ENCODE measurements around the gene BUD31.
"Not testable (repeated sequence)": the region's sequence is repeated elsewhere in the genome, so short reads cannot be mapped to it uniquely, and the experiment has no call there.

BUD31 gene

DNA sequence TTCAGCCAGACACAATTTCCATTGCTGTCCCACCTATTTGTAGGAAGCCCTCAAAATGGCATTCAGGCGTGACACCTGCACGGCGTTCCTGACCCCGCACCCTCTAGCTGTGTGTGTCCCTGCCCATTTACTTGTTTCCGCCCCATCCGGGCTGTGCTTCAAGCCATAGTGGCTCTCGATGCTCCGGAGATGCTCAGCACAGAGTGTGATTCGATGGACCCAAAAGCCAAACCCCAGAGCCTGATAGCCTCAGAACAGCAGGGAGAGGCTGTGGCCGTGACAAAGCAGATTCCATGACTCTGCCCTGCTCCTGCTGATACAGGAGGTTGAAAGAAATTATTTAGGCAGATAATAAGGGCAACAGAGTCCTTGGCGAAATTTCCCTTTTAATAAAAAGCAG, 13.4 kb downstream of the BUD31 start:
- TF ChIP-seq, protein P1, sequence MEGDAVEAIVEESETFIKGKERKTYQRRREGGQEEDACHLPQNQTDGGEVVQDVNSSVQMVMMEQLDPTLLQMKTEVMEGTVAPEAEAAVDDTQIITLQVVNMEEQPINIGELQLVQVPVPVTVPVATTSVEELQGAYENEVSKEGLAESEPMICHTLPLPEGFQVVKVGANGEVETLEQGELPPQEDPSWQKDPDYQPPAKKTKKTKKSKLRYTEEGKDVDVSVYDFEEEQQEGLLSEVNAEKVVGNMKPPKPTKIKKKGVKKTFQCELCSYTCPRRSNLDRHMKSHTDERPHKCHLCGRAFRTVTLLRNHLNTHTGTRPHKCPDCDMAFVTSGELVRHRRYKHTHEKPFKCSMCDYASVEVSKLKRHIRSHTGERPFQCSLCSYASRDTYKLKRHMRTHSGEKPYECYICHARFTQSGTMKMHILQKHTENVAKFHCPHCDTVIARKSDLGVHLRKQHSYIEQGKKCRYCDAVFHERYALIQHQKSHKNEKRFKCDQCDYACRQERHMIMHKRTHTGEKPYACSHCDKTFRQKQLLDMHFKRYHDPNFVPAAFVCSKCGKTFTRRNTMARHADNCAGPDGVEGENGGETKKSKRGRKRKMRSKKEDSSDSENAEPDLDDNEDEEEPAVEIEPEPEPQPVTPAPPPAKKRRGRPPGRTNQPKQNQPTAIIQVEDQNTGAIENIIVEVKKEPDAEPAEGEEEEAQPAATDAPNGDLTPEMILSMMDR (conservative IDR thresholded peaks at IDR 0.05; ENCODE audit: low read depth, low read length), result no peak
- H3K4me3 ChIP-seq (ENCODE audit: low read length), result no peak overlapping the region
- DNase-seq (ENCODE audit: low read depth), result no peak

- DNase-seq (ENCODE audit: low read depth), result no peak
- TF ChIP-seq, protein P1 (conservative IDR thresholded peaks at IDR 0.05; ENCODE audit: low read depth, low read length), result no peak
- no peak overlapping the region for H3K4me3 ChIP-seq (ENCODE audit: low read length)
These were observed 13.9 kb downstream of the BUD31 start for GRCh38 chr7:99422625-99423024.

- DNase-seq (ENCODE audit: low read depth), result no peak
- H3K4me3 ChIP-seq (ENCODE audit: low read length), result no peak overlapping the region
- TF ChIP-seq, protein P1 (conservative IDR thresholded peaks at IDR 0.05; ENCODE audit: low read depth, low read length), result no peak
These were observed 16.4 kb downstream of the BUD31 start for GRCh38 chr7:99424932-99425730.

DNA sequence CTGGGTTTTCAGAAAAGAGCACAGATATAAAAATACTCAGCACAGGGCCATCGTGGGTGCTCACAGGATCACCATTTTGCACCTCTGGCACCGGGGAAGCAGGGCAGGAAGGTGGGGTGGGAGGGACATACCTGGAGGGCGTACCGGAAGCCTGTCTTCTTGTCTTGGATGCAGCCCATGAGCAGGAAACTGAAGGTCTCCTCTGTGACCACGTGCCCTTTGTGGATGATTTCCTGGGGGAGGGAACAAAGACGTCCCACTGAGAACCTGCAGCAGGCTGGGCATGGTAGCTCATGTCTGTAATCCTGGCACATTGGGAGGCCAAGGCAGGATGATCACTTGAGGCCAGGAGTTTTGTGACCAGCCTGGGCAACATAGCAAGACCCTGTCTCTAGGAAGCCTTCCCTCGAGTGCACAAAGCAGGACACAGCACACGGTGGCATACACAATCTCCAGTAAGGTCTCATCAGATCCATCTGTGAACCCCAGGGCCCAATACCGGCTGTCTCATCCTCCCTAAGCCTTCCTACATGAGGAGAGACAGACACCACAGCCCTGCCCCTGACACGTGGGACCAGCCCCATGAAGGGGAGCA, 20.3 kb downstream of the BUD31 start:
- H3K4me3 ChIP-seq (ENCODE audit: low read length), result no peak overlapping the region
- no peak for DNase-seq (ENCODE audit: low read depth)
- TF ChIP-seq, protein P1 (conservative IDR thresholded peaks at IDR 0.05; ENCODE audit: low read depth, low read length), result no peak

GRCh38 chr7:99429756-99430155, 21.0 kb downstream of the BUD31 start:
- TF ChIP-seq, protein P1 (conservative IDR thresholded peaks at IDR 0.05; ENCODE audit: low read depth, low read length), result no peak

DNA sequence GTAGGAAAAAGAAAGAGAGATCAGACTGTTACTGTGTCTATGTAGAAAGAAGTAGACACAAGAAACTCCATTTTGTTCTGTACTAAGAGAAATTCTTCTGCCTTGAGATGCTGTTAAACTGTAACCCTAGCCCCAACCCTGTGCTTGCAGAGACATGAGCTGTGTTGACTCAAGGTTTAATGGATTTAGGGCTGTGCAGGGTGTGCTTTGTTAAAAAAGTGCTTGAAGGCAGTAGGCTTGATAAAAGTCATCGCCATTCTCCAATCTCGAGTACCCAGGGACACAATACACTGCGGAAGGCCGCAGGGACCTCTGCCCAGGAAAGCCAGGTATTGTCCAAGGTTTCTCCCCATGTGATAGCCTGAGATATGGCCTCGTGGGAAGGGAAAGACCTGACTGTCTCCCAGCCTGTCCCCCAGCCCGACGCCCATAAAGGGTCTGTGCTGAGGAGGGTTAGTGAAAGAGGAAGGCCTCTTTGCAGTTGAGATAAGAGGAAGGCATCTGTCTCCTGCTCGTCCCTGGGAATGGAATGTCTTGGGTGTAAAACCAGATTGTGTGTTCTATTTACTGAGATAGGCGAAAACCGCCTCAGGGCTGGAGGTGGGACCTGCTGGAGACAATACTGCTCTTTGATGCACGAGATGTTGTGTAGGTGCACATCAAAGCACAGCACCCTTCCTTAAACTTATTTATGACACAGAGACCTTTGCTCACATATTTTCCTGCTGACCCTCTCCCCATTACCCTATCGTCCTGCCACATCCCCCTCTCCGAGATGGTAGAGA, 23.2 kb downstream of the BUD31 start:
- not testable (repeated sequence) for DNase-seq (ENCODE audit: low read depth); H3K4me3 ChIP-seq (ENCODE audit: low read length)

More at GRCh38 chr7:99429756-99430155, 21.0 kb downstream of the BUD31 start:
- no peak for DNase-seq (ENCODE audit: low read depth)
- no peak overlapping the region for H3K4me3 ChIP-seq (ENCODE audit: low read length)

GRCh38 chr7:99433158-99433557, 24.4 kb downstream of the BUD31 start:
- DNase-seq (ENCODE audit: low read depth), result no peak
- H3K4me3 ChIP-seq (ENCODE audit: low read length), result no peak overlapping the region
- TF ChIP-seq, protein P1 (conservative IDR thresholded peaks at IDR 0.05; ENCODE audit: low read depth, low read length), result no peak
